Activated naive CD4-positive, alpha-beta T cell treated with anti-CD3 and anti-CD28 coated beads, Interleukin-2, amount 50 U/mL, for 72 hours (primary cell): ENCODE data around the gene MUC12. TPM values are rescaled to one million over a fixed set of nuclear protein-coding genes. Genes with fewer than 3 reads are reported as not detected.

Source experiments
- ATAC-seq, 2 donors: fragments of 150-1000 bp; cut with Tn5 transposase; 2 replicates each; pipeline ENCODE4 v1.10.0; 2021; ENCODE audit warnings: mild to moderate bottlenecking in 2 of 2, moderate library complexity in 2 of 2
- DNase-seq, 2 donors: peaks; one replicate each; pipeline ENCODE4 v3.0.0; 2021 to 2022; ENCODE audit warnings: low spot score in 2 of 2
- H3K27ac Mint-ChIP-seq, 2 donors: one replicate each; pipeline ENCODE4 v1.8.0; 2022; ENCODE audit warnings: mild to moderate bottlenecking in 2 of 2, mixed read lengths in 2 of 2
- H3K36me3 Mint-ChIP-seq, 2 donors: one replicate each; pipeline ENCODE4 v1.8.0; 2022; ENCODE audit warnings: mixed read lengths in 2 of 2
- H3K9me3 Mint-ChIP-seq, 2 donors: one replicate each; pipeline ENCODE4 v1.8.0; 2022; ENCODE audit warnings: mixed read lengths in 2 of 2
- total RNA-seq, 2 donors: library from RNA; stranded (reverse); gene quantifications; one replicate each; pipeline ENCODE4 v1.2.3, GENCODE V29; 2022

Gene MUC12
- total RNA-seq, 2 donors from 2014 or later, result 0.34 to 0.41 TPM

DNA sequence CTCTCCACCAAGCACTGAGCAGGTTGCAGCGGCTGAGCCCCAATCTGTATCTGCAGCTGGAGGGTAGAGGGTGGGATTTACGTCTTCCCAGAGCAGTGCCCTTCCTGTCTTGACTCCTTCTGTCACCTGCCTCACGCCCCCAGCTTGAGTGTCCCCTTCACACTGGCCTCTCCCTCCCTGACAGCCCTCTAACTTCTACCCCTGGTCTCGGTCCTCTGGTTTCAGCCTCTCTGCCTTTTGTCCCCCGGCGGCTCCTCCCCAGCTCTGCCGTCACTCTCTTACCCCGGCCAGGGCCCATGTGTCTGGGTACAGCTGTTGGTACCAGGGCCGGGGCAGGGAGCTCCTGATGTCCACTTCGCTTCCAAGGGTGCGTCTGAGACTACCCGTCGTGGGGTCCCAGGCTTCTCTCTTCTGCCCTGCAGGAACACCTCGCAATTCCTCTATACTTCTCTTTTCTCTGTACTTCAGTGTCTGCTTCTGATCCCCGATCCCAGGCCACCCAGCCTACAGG, 19.4 kb upstream of the MUC12 start:
- no peaks in the 10 kb centered on the region for H3K36me3 Mint-ChIP-seq
- ATAC-seq (no peak), DNase-seq (no peak)
- no peaks in the 10 kb centered on the region for H3K9me3 Mint-ChIP-seq
- H3K27ac Mint-ChIP-seq, result no peak overlapping the region

GRCh38 chr7:100951172-100951571, 18.2 kb upstream of the MUC12 start:
- no peaks in the 10 kb centered on the region for H3K36me3 Mint-ChIP-seq
- no peak for ATAC-seq
- H3K9me3 Mint-ChIP-seq, result no peaks in the 10 kb centered on the region
- DNase-seq, result no peak
- H3K27ac Mint-ChIP-seq, result no peak overlapping the region

DNA sequence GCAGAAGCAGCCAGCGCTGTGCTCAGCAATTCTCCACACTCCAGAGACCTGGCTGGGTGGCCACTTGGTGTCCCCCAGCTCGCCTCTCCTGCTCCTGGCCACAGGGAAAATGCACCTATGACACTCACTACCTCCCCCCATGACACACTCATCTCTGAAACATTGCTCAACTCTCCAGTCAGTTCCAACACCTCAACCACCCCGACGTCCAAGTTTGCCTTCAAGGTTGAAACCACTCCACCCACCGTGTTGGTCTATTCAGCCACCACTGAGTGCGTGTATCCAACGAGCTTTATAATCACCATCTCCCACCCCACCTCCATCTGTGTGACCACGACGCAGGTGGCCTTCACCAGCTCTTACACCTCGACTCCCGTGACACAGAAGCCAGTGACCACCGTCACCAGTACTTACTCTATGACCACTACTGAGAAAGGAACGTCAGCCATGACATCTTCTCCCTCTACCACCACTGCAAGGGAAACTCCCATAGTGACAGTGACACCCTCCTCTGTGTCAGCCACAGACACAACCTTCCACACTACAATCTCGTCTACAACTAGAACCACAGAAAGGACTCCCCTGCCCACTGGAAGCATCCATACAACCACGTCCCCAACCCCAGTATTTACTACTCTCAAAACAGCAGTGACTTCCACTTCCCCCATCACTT, 17.3 kb upstream of the MUC12 start:
- Mint-ChIP-seq H3K9me3 (no peaks in the 10 kb centered on the region), H3K27ac (no peak overlapping the region), H3K36me3 (no peaks in the 10 kb centered on the region)
- no peak for DNase-seq
- peak; percentile 55 to 71 for ATAC-seq

DNA sequence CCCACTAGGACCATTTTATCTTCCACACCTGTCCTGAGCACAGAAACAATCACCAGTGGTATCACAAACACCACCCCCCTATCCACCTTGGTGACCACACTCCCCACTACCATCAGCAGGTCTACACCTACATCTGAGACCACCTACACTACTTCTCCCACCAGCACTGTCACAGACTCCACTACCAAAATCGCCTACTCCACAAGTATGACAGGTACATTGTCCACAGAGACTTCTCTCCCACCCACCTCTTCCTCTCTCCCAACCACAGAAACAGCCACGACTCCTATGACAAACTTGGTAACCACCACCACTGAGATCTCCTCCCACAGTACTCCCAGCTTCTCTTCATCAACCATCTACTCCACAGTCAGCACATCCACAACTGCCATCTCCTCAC, 16.7 kb upstream of the MUC12 start:
- Mint-ChIP-seq H3K36me3 (no peaks in the 10 kb centered on the region), H3K9me3 (no peaks in the 10 kb centered on the region), H3K27ac (no peak overlapping the region)
- DNase-seq (no peak), ATAC-seq (peak; percentile 46 to 49)

DNA sequence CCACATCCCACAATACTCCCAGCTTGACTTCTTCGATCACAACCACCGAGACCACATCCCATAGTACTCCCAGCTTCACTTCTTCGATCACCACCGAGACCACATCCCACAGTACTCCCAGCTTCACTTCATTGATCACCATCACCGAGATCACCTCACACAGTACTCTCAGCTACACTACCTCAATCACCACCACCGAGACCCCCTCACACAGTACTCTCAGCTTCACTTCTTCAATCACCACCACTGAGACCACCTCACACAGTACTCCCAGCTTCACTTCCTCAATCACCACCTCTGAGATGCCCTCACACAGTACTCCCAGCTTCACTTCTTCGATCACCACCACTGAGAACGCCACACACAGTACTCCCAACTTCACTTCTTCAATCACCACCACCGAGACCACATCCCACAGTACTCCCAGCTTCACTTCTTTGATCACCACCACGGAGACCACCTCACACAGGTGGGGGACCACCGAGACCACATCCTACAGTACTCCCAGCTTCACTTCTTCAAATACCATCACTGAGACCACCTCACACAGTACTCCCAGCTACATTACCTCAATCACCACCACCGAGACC, 11.4 kb upstream of the MUC12 start:
- no peak overlapping the region for H3K27ac Mint-ChIP-seq
- ATAC-seq, result peak in 1 of 2 donors; percentile 21
- no peak for DNase-seq
- H3K9me3 Mint-ChIP-seq, result no peaks in the 10 kb centered on the region
- no peaks in the 10 kb centered on the region for H3K36me3 Mint-ChIP-seq

GRCh38 chr7:100959894-100960293, 9.5 kb upstream of the MUC12 start:
- DNase-seq, result no peak
- Mint-ChIP-seq H3K36me3 (no peaks in the 10 kb centered on the region), H3K9me3 (no peaks in the 10 kb centered on the region), H3K27ac (no peak overlapping the region)
- no peak for ATAC-seq

GRCh38 chr7:100962537-100962936, 6.8 kb upstream of the MUC12 start:
- Mint-ChIP-seq H3K27ac (no peak overlapping the region), H3K36me3 (no peaks in the 10 kb centered on the region), H3K9me3 (no peaks in the 10 kb centered on the region)
- ATAC-seq, result no peak
- DNase-seq, result no peak

DNA sequence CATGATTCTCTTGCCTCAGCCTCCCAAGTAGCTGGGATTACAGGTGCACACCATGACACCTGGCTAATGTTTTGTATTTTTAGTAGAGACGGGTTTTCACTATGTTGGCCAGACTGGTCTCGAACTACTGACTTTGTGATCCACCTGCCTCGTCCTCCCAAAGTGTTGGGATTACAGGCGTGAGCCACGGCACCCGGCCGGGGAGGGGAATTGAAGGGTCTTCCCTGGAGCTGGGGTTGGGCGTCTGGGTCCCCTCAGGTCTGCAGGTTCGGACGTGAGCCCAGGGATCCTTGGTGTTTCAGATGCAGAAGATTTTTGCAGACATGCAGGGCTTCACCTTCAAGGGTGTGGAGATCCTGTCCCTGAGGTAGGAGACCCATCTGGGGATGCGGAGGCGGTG, 6.0 kb upstream of the MUC12 start:
- Mint-ChIP-seq H3K27ac (no peak overlapping the region), H3K9me3 (no peaks in the 10 kb centered on the region), H3K36me3 (no peaks in the 10 kb centered on the region)
- DNase-seq (no peak), ATAC-seq (no peak)

DNA sequence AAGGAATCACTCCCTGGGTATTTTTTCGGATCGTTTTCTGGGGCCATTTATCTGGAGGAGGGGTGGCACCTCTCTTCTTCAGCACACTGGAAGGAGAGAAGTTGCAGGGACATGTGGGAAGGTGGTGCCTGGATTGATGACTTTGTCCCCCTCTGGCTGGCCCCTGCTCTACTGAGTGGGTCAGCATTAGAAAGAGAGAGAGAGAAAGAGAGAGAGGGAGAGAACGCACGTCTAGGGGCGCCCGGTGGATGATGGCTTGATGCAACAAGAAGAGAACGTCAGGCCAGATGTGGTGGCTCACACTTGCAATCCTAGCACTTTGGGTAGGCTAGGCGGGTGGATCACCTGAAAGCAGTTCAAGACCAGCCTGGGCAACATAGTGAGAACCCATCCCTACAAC, 5.5 kb upstream of the MUC12 start:
- DNase-seq (no peak), ATAC-seq (no peak)
- Mint-ChIP-seq H3K27ac (no peak overlapping the region), H3K9me3 (no peaks in the 10 kb centered on the region), H3K36me3 (no peaks in the 10 kb centered on the region)

DNA sequence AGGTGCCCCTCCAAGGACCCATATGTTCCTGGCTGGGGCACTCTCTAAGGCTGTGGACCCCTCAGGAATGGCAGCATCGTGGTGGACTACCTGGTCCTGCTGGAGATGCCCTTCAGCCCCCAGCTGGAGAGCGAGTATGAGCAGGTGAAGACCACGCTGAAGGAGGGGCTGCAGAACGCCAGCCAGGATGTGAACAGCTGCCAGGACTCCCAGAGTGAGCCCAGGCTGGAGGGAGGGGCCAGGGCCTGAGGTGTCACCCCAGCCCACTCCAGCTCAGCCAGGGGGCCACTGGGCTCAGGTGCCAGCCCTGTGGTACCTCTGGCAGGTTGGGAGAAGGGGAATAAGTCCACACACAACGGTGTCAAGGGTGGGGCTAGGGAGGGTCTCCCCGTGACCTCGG, 4.7 kb upstream of the MUC12 start:
- H3K9me3 Mint-ChIP-seq, result no peaks in the 10 kb centered on the region
- no peaks in the 10 kb centered on the region for H3K36me3 Mint-ChIP-seq
- no peak overlapping the region for H3K27ac Mint-ChIP-seq
- ATAC-seq (no peak), DNase-seq (no peak)

DNA sequence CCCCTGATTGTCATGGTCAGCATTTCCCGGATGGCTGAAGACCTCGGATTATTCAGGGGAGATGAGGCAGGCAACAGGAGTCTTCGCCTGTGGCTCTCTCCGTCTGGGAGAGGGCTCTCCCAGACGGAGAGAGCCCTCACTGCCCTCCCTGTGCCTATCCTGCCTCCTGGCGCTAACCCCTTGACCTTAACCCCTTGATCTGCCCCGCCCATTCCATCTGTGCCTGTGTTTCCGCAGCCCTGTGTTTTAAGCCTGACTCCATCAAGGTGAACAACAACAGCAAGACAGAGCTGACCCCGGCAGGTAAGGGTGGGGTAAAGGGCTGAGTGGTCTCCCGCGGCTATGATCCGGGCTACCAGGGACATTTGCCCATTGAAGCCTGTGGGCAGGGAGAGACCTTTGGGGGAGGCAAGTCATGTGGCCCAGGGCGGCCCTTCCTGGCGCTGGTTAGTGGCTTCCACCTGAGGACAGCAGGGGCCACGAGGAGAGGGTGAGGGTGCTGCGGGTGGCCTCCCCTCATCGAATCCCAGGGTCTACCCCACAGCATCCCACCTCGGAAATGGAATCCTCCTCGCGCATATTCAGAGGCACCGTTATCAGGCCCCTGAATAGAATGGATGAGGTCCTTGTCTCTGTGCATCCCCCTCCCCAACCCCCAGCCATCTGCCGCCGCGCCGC, 4.2 kb upstream of the MUC12 start:
- no peaks in the 10 kb centered on the region for H3K9me3 Mint-ChIP-seq
- no peak overlapping the region for H3K27ac Mint-ChIP-seq
- no peaks in the 10 kb centered on the region for H3K36me3 Mint-ChIP-seq
- DNase-seq (no peak), ATAC-seq (no peak)

DNA sequence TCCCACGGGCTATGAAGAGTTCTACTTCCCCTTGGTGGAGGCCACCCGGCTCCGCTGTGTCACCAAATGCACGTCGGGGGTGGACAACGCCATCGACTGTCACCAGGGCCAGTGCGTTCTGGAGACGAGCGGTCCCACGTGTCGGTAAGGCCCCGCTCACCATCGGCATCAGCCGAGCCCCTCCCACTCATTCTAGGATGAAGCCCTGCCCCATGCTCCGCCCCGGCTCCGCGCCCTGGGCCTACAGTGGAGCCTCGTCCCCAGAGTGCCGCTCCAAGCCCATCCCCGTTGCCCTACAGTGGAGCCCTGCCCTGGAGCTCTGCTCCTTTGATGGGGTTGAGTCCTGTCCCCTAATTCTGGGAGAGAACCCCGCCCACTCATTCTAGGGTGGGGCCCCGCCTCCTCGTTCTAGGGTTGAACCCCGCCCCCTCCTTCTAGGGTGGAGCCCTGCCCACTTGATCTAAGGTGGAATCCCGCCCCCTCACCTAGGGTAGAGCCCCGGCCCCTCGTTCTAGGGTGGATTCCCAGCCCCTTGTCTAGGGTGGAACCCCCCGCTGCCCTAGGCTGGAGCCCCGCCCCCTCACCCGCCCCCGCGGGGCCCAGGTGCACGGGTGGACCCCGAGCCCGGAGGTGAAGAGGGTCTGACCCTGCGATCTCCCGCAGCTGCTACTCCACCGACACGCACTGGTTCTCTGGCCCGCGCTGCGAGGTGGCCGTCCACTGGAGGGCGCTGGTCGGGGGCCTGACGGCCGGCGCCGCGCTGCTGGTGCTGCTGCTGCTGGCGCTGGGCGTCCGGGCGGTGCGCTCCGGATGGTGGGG, 3.4 kb upstream of the MUC12 start:
- H3K36me3 Mint-ChIP-seq, result no peaks in the 10 kb centered on the region
- no peak overlapping the region for H3K27ac Mint-ChIP-seq
- DNase-seq (peak; percentile 80 to 97), ATAC-seq (peak; percentile 85 to 87)
- H3K9me3 Mint-ChIP-seq, result no peaks in the 10 kb centered on the region

GRCh38 chr7:100966542-100967291, 2.6 kb upstream of the MUC12 start:
- ATAC-seq, result no peak
- Mint-ChIP-seq H3K36me3 (no peaks in the 10 kb centered on the region), H3K9me3 (no peaks in the 10 kb centered on the region), H3K27ac (no peak overlapping the region)
- DNase-seq, result no peak

GRCh38 chr7:100967292-100967863, 2.0 kb upstream of the MUC12 start:
- Mint-ChIP-seq H3K9me3 (no peaks in the 10 kb centered on the region), H3K27ac (no peak overlapping the region), H3K36me3 (no peaks in the 10 kb centered on the region)
- ATAC-seq, result no peak
- DNase-seq, result no peak

GRCh38 chr7:100968031-100968430, 1.3 kb upstream of the MUC12 start:
- Mint-ChIP-seq H3K36me3 (no peaks in the 10 kb centered on the region), H3K27ac (no peak overlapping the region), H3K9me3 (no peaks in the 10 kb centered on the region)
- ATAC-seq, result no peak
- DNase-seq, result no peak

GRCh38 chr7:100968650-100969049, 715 bp upstream of the MUC12 start:
- no peak for ATAC-seq
- no peaks in the 10 kb centered on the region for H3K9me3 Mint-ChIP-seq
- no peak for DNase-seq
- H3K27ac Mint-ChIP-seq, result no peak overlapping the region
- no peaks in the 10 kb centered on the region for H3K36me3 Mint-ChIP-seq
